ENCODE results near the gene TTC28. TPM values are rescaled to one million over a fixed set of nuclear protein-coding genes. Genes with fewer than 3 reads are reported as not detected.
"Not testable (repeated sequence)": the region's sequence is repeated elsewhere in the genome, so short reads cannot be mapped to it uniquely, and the experiment has no call there.

The TTC28 gene
- total RNA-seq, 1 donor: 55.8 TPM

- no peak for TF ChIP-seq CTCF (IDR thresholded peaks at IDR 0.05; ENCODE audit: insufficient read depth, low read length)
- no peak overlapping the region for H3K4me3 ChIP-seq (ENCODE audit: low read depth, low read length)
- no peak for DNase-seq (ENCODE audit: low read depth)
Measured at GRCh38 chr22:28574159-28574788, 105.4 kb downstream of the TTC28 start.

GRCh38 chr22:28570696-28571373, 108.8 kb downstream of the TTC28 start:
- TF ChIP-seq CTCF (IDR thresholded peaks at IDR 0.05; ENCODE audit: insufficient read depth, low read length): no peak
- DNase-seq (ENCODE audit: low read depth): no peak
- no peak overlapping the region for H3K4me3 ChIP-seq (ENCODE audit: low read depth, low read length)

GRCh38 chr22:28568974-28569373, 110.7 kb downstream of the TTC28 start:
- not testable (repeated sequence) for H3K4me3 ChIP-seq (ENCODE audit: low read depth, low read length); DNase-seq (ENCODE audit: low read depth)

GRCh38 chr22:28568099-28568498, 111.5 kb downstream of the TTC28 start:
- no peak overlapping the region for H3K4me3 ChIP-seq (ENCODE audit: low read depth, low read length)
- no peak for TF ChIP-seq CTCF (IDR thresholded peaks at IDR 0.05; ENCODE audit: insufficient read depth, low read length)
- no peak for DNase-seq (ENCODE audit: low read depth)

- not testable (repeated sequence) for H3K4me3 ChIP-seq (ENCODE audit: low read depth, low read length); DNase-seq (ENCODE audit: low read depth)
Measured at GRCh38 chr22:28566920-28567499, 112.6 kb downstream of the TTC28 start.

GRCh38 chr22:28563636-28564035, 116.0 kb downstream of the TTC28 start:
- no peak for TF ChIP-seq CTCF (IDR thresholded peaks at IDR 0.05; ENCODE audit: insufficient read depth, low read length)
- H3K4me3 ChIP-seq (ENCODE audit: low read depth, low read length): no peak overlapping the region
- no peak for DNase-seq (ENCODE audit: low read depth)

GRCh38 chr22:28562324-28562723, 117.3 kb downstream of the TTC28 start:
- no peak for DNase-seq (ENCODE audit: low read depth)
- TF ChIP-seq CTCF (IDR thresholded peaks at IDR 0.05; ENCODE audit: insufficient read depth, low read length): no peak
- H3K4me3 ChIP-seq (ENCODE audit: low read depth, low read length): no peak overlapping the region

GRCh38 chr22:28560743-28561101, 118.9 kb downstream of the TTC28 start:
- DNase-seq (ENCODE audit: low read depth); H3K4me3 ChIP-seq (ENCODE audit: low read depth, low read length): not testable (repeated sequence)

All from fibroblast of the aortic adventitia (primary cell).